HepG2 (cell line): ENCODE results near the gene SLC22A4. TPM values are rescaled to one million over a fixed set of nuclear protein-coding genes. Genes with fewer than 3 reads are reported as not detected.

Source experiments
- ELF4 ChIP-seq: sonication (generic); formaldehyde crosslinking; IDR thresholded peaks from 2 replicates; pipeline ENCODE4 v1.5.0; 2020; ENCODE audit warnings: missing genetic modification reagents, mild to moderate bottlenecking, moderate library complexity, borderline replicate concordance
- JDP2 ChIP-seq: sonication (generic); formaldehyde crosslinking; IDR thresholded peaks from 2 replicates; pipeline ENCODE4 v1.8.1; 2022; ENCODE audit warnings: missing genetic modification reagents, borderline replicate concordance
- NR2F6 ChIP-seq, 2 experiments: IDR thresholded peaks; 2 replicates each; pipeline ENCODE4 v1.6.1; 2016; ENCODE audit warnings: antibody characterized with exemption in 1 of 2, mild to moderate bottlenecking in 1 of 2
- REPIN1 ChIP-seq: sonication (generic); formaldehyde crosslinking; IDR thresholded peaks from 2 replicates; pipeline ENCODE4 v1.8.0; 2022; ENCODE audit warnings: missing genetic modification reagents, low read depth, mild to moderate bottlenecking, borderline replicate concordance
- ZNF883 ChIP-seq: sonication (generic); formaldehyde crosslinking; IDR thresholded peaks from 2 replicates; pipeline ENCODE4 v1.5.1; 2020; ENCODE audit warnings: mild to moderate bottlenecking, missing genetic modification reagents; ENCODE audit errors: not compliant biosample characterization
- polyA plus RNA-seq, 8 experiments: library from polyadenylated mRNA; depleted of rRNA in 3 of 8; stranded (reverse) in 7 of 8; unstranded in 1 of 8; fragments of >200 nt; fragmentation: Illumina TruSeq in 4 of 8; extraction: Trizol in 4 of 8; gene quantifications; 2 replicates each; pipeline versions ENCODE4 v1.2.1 to v1.2.3, GENCODE V29; 2011 to 2016; ENCODE audit warnings: low read depth in 4 of 8, missing spikeins in 1 of 8, mixed read lengths in 1 of 8; ENCODE audit not compliant: insufficient read depth in 1 of 8
- total RNA-seq, 5 experiments: library from RNA; depleted of rRNA; stranded (reverse); fragments of >200 nt; fragmentation: Illumina TruSeq; extraction: Trizol; gene quantifications; 2 replicates each; pipeline ENCODE4 v1.2.3, GENCODE V29; 2016; ENCODE audit warnings: low read depth in 1 of 5
- TF ChIP-seq, protein P1 (sequence below): sonication (generic); formaldehyde crosslinking; IDR thresholded peaks from 2 replicates; pipeline ENCODE4 v1.5.1; 2020; ENCODE audit warnings: mild to moderate bottlenecking, missing genetic modification reagents, moderate library complexity
- TF ChIP-seq, protein P2 (sequence below): sonication (generic); formaldehyde crosslinking; IDR thresholded peaks from 2 replicates; pipeline ENCODE4 v1.4.0; 2020; ENCODE audit warnings: missing genetic modification reagents, mild to moderate bottlenecking, borderline replicate concordance

SLC22A4 gene
- total and polyA plus RNA-seq, 2 of the 13 experiments (the other 11 are each of a cell fraction or from before 2014, with no cell fraction given): 0.33 to 0.62 TPM

DNA sequence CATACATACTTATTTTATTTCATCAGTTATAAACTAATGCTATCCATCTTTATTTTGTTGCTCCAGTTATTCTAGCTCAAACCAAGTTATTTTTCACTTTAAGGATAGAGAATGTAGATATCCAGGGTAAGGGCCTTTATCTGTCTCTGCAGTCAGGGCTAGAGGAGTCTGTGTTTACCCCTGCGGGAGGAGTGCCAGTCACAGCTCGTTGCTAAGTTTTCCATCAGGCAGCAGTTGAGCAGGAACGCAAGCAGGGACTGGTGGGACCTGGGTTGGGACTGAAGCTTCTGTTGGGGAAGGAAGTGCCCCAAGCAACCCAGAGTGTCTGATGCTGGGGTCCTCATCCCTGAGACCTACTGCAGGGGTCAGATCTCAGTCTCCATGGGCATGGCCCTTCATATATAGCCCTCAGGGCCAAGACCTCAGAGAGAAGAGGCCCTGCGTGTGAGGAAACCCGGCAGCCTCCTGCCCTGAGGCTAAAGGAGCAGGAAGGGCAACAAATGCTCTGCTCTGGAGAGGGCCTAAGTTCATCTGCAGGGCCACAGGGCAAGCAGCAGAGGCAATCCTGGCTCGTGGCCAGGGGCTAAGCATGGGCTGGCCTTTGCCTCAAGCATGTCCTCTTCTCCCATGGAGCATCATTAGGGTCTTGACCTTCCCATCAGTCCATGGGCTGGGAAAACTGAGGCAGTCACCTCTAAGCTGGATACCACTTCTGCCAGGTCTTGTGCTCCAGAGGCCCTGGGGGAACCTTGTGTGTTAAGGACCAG is 6.6 kb downstream of the SLC22A4 start (continued):
- TF ChIP-seq, protein P1, sequence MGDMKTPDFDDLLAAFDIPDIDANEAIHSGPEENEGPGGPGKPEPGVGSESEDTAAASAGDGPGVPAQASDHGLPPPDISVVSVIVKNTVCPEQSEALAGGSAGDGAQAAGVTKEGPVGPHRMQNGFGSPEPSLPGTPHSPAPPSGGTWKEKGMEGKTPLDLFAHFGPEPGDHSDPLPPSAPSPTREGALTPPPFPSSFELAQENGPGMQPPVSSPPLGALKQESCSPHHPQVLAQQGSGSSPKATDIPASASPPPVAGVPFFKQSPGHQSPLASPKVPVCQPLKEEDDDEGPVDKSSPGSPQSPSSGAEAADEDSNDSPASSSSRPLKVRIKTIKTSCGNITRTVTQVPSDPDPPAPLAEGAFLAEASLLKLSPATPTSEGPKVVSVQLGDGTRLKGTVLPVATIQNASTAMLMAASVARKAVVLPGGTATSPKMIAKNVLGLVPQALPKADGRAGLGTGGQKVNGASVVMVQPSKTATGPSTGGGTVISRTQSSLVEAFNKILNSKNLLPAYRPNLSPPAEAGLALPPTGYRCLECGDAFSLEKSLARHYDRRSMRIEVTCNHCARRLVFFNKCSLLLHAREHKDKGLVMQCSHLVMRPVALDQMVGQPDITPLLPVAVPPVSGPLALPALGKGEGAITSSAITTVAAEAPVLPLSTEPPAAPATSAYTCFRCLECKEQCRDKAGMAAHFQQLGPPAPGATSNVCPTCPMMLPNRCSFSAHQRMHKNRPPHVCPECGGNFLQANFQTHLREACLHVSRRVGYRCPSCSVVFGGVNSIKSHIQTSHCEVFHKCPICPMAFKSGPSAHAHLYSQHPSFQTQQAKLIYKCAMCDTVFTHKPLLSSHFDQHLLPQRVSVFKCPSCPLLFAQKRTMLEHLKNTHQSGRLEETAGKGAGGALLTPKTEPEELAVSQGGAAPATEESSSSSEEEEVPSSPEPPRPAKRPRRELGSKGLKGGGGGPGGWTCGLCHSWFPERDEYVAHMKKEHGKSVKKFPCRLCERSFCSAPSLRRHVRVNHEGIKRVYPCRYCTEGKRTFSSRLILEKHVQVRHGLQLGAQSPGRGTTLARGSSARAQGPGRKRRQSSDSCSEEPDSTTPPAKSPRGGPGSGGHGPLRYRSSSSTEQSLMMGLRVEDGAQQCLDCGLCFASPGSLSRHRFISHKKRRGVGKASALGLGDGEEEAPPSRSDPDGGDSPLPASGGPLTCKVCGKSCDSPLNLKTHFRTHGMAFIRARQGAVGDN (CRISPR knock-in tag): peak; percentile 59
- TF ChIP-seq ELF4 (CRISPR knock-in tag) (no peak), NR2F6 (IDR thresholded peaks at IDR 0.05) (0 out of 2 replicates have a peak, but pooled peaks have one; percentile 17), NR2F6 (CRISPR knock-in tag; IDR thresholded peaks at IDR 0.05) (no peak), ZNF883 (peak; percentile 28), JDP2 (CRISPR knock-in tag) (no peak), REPIN1 (0 out of 2 replicates have a peak, but pooled peaks have one; percentile 22)
- TF ChIP-seq, protein P2, sequence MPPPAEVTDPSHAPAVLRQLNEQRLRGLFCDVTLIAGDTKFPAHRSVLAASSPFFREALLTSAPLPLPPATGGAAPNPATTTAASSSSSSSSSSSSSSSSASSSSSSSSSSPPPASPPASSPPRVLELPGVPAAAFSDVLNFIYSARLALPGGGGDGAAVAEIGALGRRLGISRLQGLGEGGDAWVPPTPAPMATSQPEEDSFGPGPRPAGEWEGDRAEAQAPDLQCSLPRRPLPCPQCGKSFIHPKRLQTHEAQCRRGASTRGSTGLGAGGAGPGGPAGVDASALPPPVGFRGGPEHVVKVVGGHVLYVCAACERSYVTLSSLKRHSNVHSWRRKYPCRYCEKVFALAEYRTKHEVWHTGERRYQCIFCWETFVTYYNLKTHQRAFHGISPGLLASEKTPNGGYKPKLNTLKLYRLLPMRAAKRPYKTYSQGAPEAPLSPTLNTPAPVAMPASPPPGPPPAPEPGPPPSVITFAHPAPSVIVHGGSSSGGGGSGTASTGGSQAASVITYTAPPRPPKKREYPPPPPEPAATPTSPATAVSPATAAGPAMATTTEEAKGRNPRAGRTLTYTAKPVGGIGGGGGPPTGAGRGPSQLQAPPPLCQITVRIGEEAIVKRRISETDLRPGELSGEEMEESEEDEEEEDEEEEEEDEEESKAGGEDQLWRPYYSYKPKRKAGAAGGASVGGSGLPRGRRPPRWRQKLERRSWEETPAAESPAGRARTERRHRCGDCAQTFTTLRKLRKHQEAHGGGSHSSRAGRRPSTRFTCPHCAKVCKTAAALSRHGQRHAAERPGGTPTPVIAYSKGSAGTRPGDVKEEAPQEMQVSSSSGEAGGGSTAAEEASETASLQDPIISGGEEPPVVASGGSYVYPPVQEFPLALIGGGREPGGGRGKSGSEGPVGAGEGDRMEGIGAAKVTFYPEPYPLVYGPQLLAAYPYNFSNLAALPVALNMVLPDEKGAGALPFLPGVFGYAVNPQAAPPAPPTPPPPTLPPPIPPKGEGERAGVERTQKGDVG (CRISPR knock-in tag): peak; percentile 31; the same call in 1 of the 2 replicates
